GM21390 (cell line): ENCODE results near the gene DCST1.

Experiments used
- ATAC-seq: cut with Tn5 transposase; IDR thresholded peaks from one replicate; pipeline ENCODE4 v1.9.1; 2021; ENCODE audit not compliant: unreplicated experiment

DCST1 gene

DNA sequence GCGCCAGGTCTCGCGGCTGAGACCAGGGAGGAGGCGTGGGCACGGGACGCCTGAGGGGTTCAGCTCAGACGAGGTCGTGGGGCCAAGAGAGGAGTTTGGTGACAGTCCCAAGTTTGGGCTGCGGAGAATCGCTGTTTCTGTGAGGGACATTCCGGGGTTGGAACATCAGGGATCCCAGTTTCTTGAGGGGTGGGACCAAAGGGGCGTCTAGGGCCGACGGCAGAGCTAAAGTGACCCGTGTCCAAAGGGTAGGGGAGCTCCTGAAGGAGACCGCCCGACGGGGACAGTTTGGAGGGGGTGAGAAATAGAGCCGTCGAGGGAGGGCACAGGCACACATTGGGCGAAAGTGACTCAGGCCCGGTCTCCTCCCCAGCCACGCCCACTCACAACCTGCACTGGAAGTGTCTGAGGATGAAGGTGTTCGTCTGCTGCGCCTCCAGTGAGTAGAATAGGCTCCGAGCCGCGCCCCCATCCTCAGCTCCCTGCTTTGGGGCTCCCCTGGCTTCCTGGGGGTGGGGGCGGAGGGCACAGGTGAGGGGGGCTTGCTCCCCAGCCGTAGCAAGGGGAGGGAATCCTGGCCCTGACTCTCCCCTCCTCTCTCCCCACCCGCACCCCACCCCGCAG, 52.0 kb downstream of the DCST1 start:
- ATAC-seq: no peak

GRCh38 chr1:155086128-155086741, 52.6 kb downstream of the DCST1 start:
- no peak for ATAC-seq

- no peak for ATAC-seq
Observed at GRCh38 chr1:155086856-155087535, 53.4 kb downstream of the DCST1 start.

- no peak for ATAC-seq
Observed at GRCh38 chr1:155091071-155092051, 57.7 kb downstream of the DCST1 start.

DNA sequence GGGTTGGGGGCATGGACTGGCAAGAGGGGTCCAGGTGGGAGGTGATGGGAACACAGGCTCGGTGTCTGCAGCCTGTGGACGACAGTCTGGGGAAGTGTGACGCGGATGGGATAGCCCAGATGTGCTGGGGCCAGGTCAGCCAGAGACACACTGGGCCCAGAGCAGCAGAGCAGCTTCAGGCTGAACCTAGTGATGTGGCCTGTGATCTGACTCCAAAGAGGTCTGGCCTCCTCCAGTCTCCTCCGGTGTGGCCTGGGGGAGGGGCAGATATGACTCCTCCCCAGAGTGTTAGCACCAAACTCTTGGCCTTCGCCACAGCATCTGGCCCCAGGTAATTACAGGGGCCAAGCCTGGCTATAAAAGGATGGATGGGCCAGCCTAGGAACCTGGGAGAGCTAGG, 58.5 kb downstream of the DCST1 start:
- no peak for ATAC-seq

DNA sequence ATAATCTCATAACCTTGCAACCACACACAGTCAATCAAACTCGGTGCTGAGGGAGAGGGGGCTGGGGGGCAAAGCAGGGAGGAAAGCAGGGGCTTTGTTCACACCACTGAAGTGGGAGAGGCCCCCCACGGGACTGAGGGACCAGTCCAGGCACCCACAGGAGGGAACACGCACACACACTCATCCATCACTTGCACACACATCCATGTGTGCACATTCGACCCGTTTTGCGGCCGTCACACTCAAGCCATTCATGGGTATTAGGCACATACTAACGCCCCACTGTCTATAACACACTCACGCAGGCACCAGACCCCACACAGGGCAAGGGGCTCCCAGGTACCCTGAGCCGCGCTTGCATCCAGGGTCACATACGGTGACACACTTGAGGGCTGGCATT, 59.0 kb downstream of the DCST1 start:
- ATAC-seq: no peak

- no peak for ATAC-seq
Observed at GRCh38 chr1:155093911-155094621, 60.4 kb downstream of the DCST1 start.

GRCh38 chr1:155094622-155094948, 61.0 kb downstream of the DCST1 start:
- ATAC-seq: no peak

DNA sequence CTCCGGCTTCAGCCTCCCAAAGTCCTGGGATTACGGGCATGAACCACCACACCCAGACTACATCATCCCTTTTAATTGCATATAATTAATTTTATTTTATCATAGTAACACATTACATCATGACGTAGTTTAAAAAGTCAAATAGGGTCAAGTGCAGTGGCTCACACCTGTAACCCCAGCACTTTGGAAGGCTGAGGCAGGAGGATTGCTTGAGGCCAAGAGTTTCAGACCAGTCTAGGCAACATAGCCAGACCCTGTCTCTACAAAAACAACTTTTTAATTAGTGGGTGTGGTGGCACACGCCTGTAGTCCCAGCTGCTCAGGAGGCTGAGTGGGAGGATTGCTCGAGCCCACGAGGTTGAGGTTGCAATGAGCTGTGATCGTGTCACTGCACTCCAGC, 65.7 kb downstream of the DCST1 start:
- no peak for ATAC-seq
